CD4-positive, alpha-beta T cell (primary cell): ENCODE measurements around the gene USP6NL. TPM values are rescaled to one million over a fixed set of nuclear protein-coding genes. Genes with fewer than 3 reads are reported as not detected.

Experiments used
- ATAC-seq: fragments of 200-7000 bp; cut with Tn5 transposase; one replicate; pipeline ENCODE4 v1.10.0; 2022; ENCODE audit warnings: mild to moderate bottlenecking; ENCODE audit not compliant: poor library complexity
- CTCF ChIA-PET: fragments of 350-600 bp; sonication (Branson Sonifier 250); formaldehyde crosslinking; loops from one replicate; lab custom pipeline; 2021; ENCODE audit warnings: antibody characterized with exemption, inconsistent platforms; lab: Charles Lee
- POLR2A ChIA-PET: fragments of 350-600 bp; sonication (Branson Sonifier 250); formaldehyde crosslinking; loops from one replicate; lab custom pipeline; 2021; ENCODE audit warnings: antibody characterized with exemption, inconsistent platforms; lab: Charles Lee
- DNase-seq, 14 experiments: peaks; one replicate each; pipeline ENCODE4 v3.0.0-alpha.2; 2013 to 2020; ENCODE audit warnings: mixed read lengths in 2 of 14
- H3K27ac ChIP-seq, 2 donors: one replicate each; pipeline versions ENCODE4 v1.5.1 to v1.7.0; 2013; ENCODE audit warnings: low read length in 2 of 2, low read depth in 1 of 2, mild to moderate bottlenecking in 1 of 2
- H3K27me3 ChIP-seq, 2 experiments: 1 replicate in 1 of 2; 2 replicates in 1 of 2; pipeline versions ENCODE4 v1.6.1 to v1.7.0; 2013; ENCODE audit warnings: low read length in 2 of 2, control low read depth in 1 of 2, mild to moderate bottlenecking in 1 of 2, moderate library complexity in 1 of 2; ENCODE audit not compliant: insufficient read depth in 2 of 2, control insufficient read depth in 1 of 2
- H3K36me3 ChIP-seq: one replicate; pipeline ENCODE4 v1.6.1; 2013; ENCODE audit warnings: low read length, control low read depth; ENCODE audit not compliant: insufficient read depth
- H3K4me1 ChIP-seq: one replicate; pipeline ENCODE4 v1.6.1; 2013; ENCODE audit warnings: low read length, control low read depth; ENCODE audit not compliant: insufficient read depth
- H3K4me3 ChIP-seq: one replicate; pipeline ENCODE4 v1.5.1; 2013; ENCODE audit warnings: mild to moderate bottlenecking, low read length, moderate library complexity
- H3K9me3 ChIP-seq, 2 experiments: 1 replicate in 1 of 2; 2 replicates in 1 of 2; pipeline versions ENCODE4 v1.6.1 to v1.7.0; 2013; ENCODE audit warnings: low read length in 2 of 2, mild to moderate bottlenecking in 2 of 2, control low read depth in 1 of 2, moderate library complexity in 1 of 2; ENCODE audit not compliant: control insufficient read depth in 1 of 2, insufficient read depth in 1 of 2
- H3K27ac Mint-ChIP-seq: one replicate; pipeline ENCODE4 v1.8.0; 2020; ENCODE audit warnings: mixed read lengths
- H3K27me3 Mint-ChIP-seq: one replicate; pipeline ENCODE4 v1.8.0; 2021; ENCODE audit warnings: mixed read lengths
- H3K36me3 Mint-ChIP-seq: one replicate; pipeline ENCODE4 v1.8.0; 2021; ENCODE audit warnings: low read depth, mixed read lengths
- H3K4me1 Mint-ChIP-seq: one replicate; pipeline ENCODE4 v1.8.0; 2021; ENCODE audit warnings: low read depth, mixed read lengths
- H3K4me3 Mint-ChIP-seq: one replicate; pipeline ENCODE4 v1.8.0; 2020; ENCODE audit warnings: mild to moderate bottlenecking, mixed read lengths
- H3K9me3 Mint-ChIP-seq: one replicate; pipeline ENCODE4 v1.8.0; 2020; ENCODE audit warnings: mixed read lengths
- CTCF ChIP-seq: fragments of 200-600 bp; IDR thresholded peaks from one replicate; pipeline ENCODE4 v1.8.0; 2022; ENCODE audit warnings: antibody characterized with exemption, mild to moderate bottlenecking
- intact Hi-C, 2 experiments: fragments of 100-400 bp; cut with DNase I in 1 of 2; cut with micrococcal nuclease in 1 of 2; formaldehyde crosslinking; loops; one replicate each; pipeline versions ENCODE4 v1.15.1 to v1.9.0; 2023 to 2025; cut with DNase I, micrococcal nuclease
- total RNA-seq, 174 experiments: library from RNA in 2 of 174; stranded (reverse) in 2 of 174; gene quantifications; one replicate each; pipeline ENCODE4 v1.2.3 and lab custom pipeline; 2021 to 2026

Gene USP6NL
- total RNA-seq, 2 experiments from 2014 or later: 5.2 to 5.6 TPM

GRCh38 chr10:11654659-11655058, 43.2 kb upstream of the USP6NL start:
- Histone ChIP-seq H3K9me3 (no peaks in the 10 kb centered on the region), H3K36me3 (no peaks in the 10 kb centered on the region), H3K27me3 (no peaks in the 10 kb centered on the region), H3K4me3 (no peak overlapping the region), H3K4me1 (no peaks in the 10 kb centered on the region), H3K27ac (no peak overlapping the region)
- intact Hi-C loops: no loop called here
- Mint-ChIP-seq H3K36me3 (no peaks in the 10 kb centered on the region), H3K9me3 (no peaks in the 10 kb centered on the region), H3K27me3 (no peaks in the 10 kb centered on the region), H3K4me3 (no peak overlapping the region), H3K27ac (no peak overlapping the region), H3K4me1 (no peaks in the 10 kb centered on the region)
- ATAC-seq: no peak
- DNase-seq: no peak
- no peak for TF ChIP-seq CTCF
- POLR2A ChIA-PET: no interaction called here
- CTCF ChIA-PET: no interaction called here

GRCh38 chr10:11653758-11654471, 42.5 kb upstream of the USP6NL start:
- H3K36me3 Mint-ChIP-seq: no peaks in the 10 kb centered on the region
- CTCF ChIA-PET: no interaction called here

GRCh38 chr10:11647676-11648075, 36.2 kb upstream of the USP6NL start:
- Histone ChIP-seq H3K27ac (no peak overlapping the region), H3K4me1 (no peaks in the 10 kb centered on the region), H3K27me3 (no peaks in the 10 kb centered on the region), H3K36me3 (no peaks in the 10 kb centered on the region), H3K9me3 (no peaks in the 10 kb centered on the region), H3K4me3 (no peak overlapping the region)
- TF ChIP-seq CTCF: no peak
- no peak for DNase-seq
- ChIA-PET CTCF (interaction anchor here (0.7 kb wide), 1 partner anchor 1121 kb away, joined by 4 read pairs; no protein-coding TSS in a partner anchor), POLR2A (interaction anchor here (0.6 kb wide), 1 partner anchor 233 kb away, joined by 4 read pairs; no protein-coding TSS in a partner anchor)
- intact Hi-C loops: no loop called here
- Mint-ChIP-seq H3K36me3 (no peaks in the 10 kb centered on the region), H3K9me3 (no peaks in the 10 kb centered on the region), H3K27me3 (no peaks in the 10 kb centered on the region), H3K27ac (no peak overlapping the region), H3K4me1 (no peaks in the 10 kb centered on the region), H3K4me3 (no peak overlapping the region)
- ATAC-seq: no peak

More at GRCh38 chr10:11653758-11654471, 42.5 kb upstream of the USP6NL start:
- POLR2A ChIA-PET: no interaction called here
- Mint-ChIP-seq H3K4me3 (no peak overlapping the region), H3K27ac (no peak overlapping the region), H3K27me3 (no peaks in the 10 kb centered on the region), H3K4me1 (no peaks in the 10 kb centered on the region), H3K9me3 (no peaks in the 10 kb centered on the region)
- no peaks in the 10 kb centered on the region for H3K36me3 ChIP-seq
- no peaks in the 10 kb centered on the region for H3K27me3 ChIP-seq
- ATAC-seq (no peak), DNase-seq (no peak)
- H3K4me3 ChIP-seq: no peak overlapping the region
- H3K4me1 ChIP-seq: no peaks in the 10 kb centered on the region
- H3K27ac ChIP-seq: no peak overlapping the region
- no peak for TF ChIP-seq CTCF
- H3K9me3 ChIP-seq: no peaks in the 10 kb centered on the region
- intact Hi-C loops: no loop called here
